HG03039 (cell line): Measurements from ENCODE around the gene PEX11G.

Experiments
- ATAC-seq: cut with Tn5 transposase; IDR thresholded peaks from one replicate; pipeline ENCODE4 v1.9.1; 2021; ENCODE audit warnings: mild to moderate bottlenecking, moderate library complexity; ENCODE audit not compliant: unreplicated experiment

Gene PEX11G

GRCh38 chr19:7488736-7489353 lies at the start of gene PEX11G:
Gene PEX11G (minus strand): TSS chr19:7489035. CDS start chr19:7489010, 25 bp downstream.
- ATAC-seq = peak; percentile 56

GRCh38 chr19:7535998-7536695 lies 47.3 kb upstream of the PEX11G start:
- no peak for ATAC-seq

- ATAC-seq = peak; percentile 69
These were observed 46.5 kb upstream of the PEX11G start, which contains the start of gene PNPLA6 for GRCh38 chr19:7535047-7535997. Gene PNPLA6 (plus strand): TSS chr19:7535717. CDS start chr19:7535789, 72 bp downstream.

- ATAC-seq = peak; percentile 9
These were observed 45.8 kb upstream of the PEX11G start for GRCh38 chr19:7534531-7535046.

- ATAC-seq = no peak
These were observed 45.2 kb upstream of the PEX11G start for GRCh38 chr19:7533925-7534480.

GRCh38 chr19:7533281-7533885 lies 44.5 kb upstream of the PEX11G start:
- ATAC-seq = no peak

- no peak for ATAC-seq
These were observed 41.0 kb upstream of the PEX11G start for GRCh38 chr19:7529610-7530490.

- ATAC-seq = no peak
These were observed 40.4 kb upstream of the PEX11G start for GRCh38 chr19:7529246-7529600.

- no peak for ATAC-seq
These were observed 39.8 kb upstream of the PEX11G start for GRCh38 chr19:7528522-7529245.

GRCh38 chr19:7528192-7528519 lies 39.3 kb upstream of the PEX11G start:
- ATAC-seq = no peak

GRCh38 chr19:7527516-7528191 lies 38.8 kb upstream of the PEX11G start:
- ATAC-seq = no peak

- ATAC-seq = no peak
These were observed 37.5 kb upstream of the PEX11G start for GRCh38 chr19:7526059-7526929.

- ATAC-seq = no peak
These were observed 36.3 kb upstream of the PEX11G start for GRCh38 chr19:7524992-7525739.

- ATAC-seq = no peak
These were observed 35.7 kb upstream of the PEX11G start for GRCh38 chr19:7524523-7524922.

GRCh38 chr19:7522923-7523667 lies 34.3 kb upstream of the PEX11G start:
- no peak for ATAC-seq
